K562 (cell line): ENCODE results near the gene DNAH9. TPM values are rescaled to one million over a fixed set of nuclear protein-coding genes. Genes with fewer than 3 reads are reported as not detected.

ENCODE experiments used
- ATAC-seq: fragments of 200-7000 bp; cut with Tn5 transposase; 3 replicates; pipeline ENCODE4 v1.9.1; 2020; ENCODE audit warnings: moderate library complexity
- BruUV-seq: library from RNA; stranded (reverse); fragments of 400-500 nt; replicated peaks from 2 replicates; lab custom pipeline; 2021; lab: Mats Ljungman, UMichigan
- CTCF ChIA-PET: fragments of 300-600 bp; formaldehyde crosslinking; extraction: SDS; loops from one replicate; lab custom pipeline; 2021; ENCODE audit warnings: low intra/inter-chr PET ratio; lab: Yijun Ruan, JAX
- POLR2A ChIA-PET: fragments of 300-600, 350-650 bp; sonication (Branson Sonifier 250); formaldehyde crosslinking; extraction: SDS; loops from one replicate; lab custom pipeline; 2021; ENCODE audit warnings: antibody characterized with exemption, inconsistent platforms; lab: Yijun Ruan, JAX
- DNase-seq, 4 experiments: peaks; one replicate each; pipeline versions ENCODE4 v3.0.0 to v3.0.0-alpha.2; 2011 to 2018; ENCODE audit warnings: low spot score in 3 of 4, mixed read lengths in 3 of 4; ENCODE audit errors: extremely low read depth in 1 of 4
- FAIRE-seq: peaks from 2 replicates; lab custom pipeline; 2011; peaks lifted over from hg19 to GRCh38; lab: Jason Lieb, UNC
- H2AFZ ChIP-seq: 2 replicates; pipeline ENCODE4 v1.6.0; 2011; ENCODE audit warnings: low read depth, low read length, control low read depth, inconsistent platforms
- H3K27ac ChIP-seq: fragments of 200-600 bp; 3 replicates; pipeline ENCODE4 v1.8.0; 2011; ENCODE audit warnings: low read depth, mild to moderate bottlenecking, control low read depth, inconsistent platforms, low read length, moderate library complexity, mixed read lengths; ENCODE audit errors: extremely low read depth
- H3K27me3 ChIP-seq, 2 experiments: fragments of 300-600 bp in 1 of 2; 2 replicates in 1 of 2; 3 replicates in 1 of 2; pipeline versions ENCODE4 v1.6.0 to v1.8.0; 2011; ENCODE audit warnings: inconsistent platforms in 2 of 2, low read length in 2 of 2, mild to moderate bottlenecking in 1 of 2, mixed read lengths in 1 of 2, moderate library complexity in 1 of 2; ENCODE audit not compliant: control insufficient read depth in 2 of 2, insufficient read depth in 2 of 2
- H3K36me3 ChIP-seq: fragments of 300-600 bp; 3 replicates; pipeline ENCODE4 v1.8.0; 2011; ENCODE audit warnings: mild to moderate bottlenecking, low read length, inconsistent platforms; ENCODE audit not compliant: control insufficient read depth, insufficient read depth
- H3K4me1 ChIP-seq, 2 experiments: fragments of 200-600 bp in 1 of 2; replicated peaks in 1 of 2; 2 replicates in 1 of 2; 3 replicates in 1 of 2; pipeline versions ENCODE4 v1.5.1 to v1.8.0; 2011; ENCODE audit warnings: inconsistent platforms in 2 of 2, low read length in 2 of 2, mild to moderate bottlenecking in 1 of 2, mixed read lengths in 1 of 2, moderate library complexity in 1 of 2; ENCODE audit not compliant: control insufficient read depth in 2 of 2, insufficient read depth in 2 of 2
- H3K4me2 ChIP-seq: 2 replicates; pipeline ENCODE4 v1.6.1; 2011; ENCODE audit warnings: low read length, control low read depth, inconsistent platforms, mixed read lengths; ENCODE audit not compliant: insufficient read depth
- H3K4me3 ChIP-seq: fragments of 200-600 bp; sonication (generic), shearing (Covaris generic); 2 replicates; pipeline ENCODE4 v1.5.1; 2016; ENCODE audit warnings: control low read depth, inconsistent platforms
- H3K79me2 ChIP-seq: fragments of 200-600 bp; 3 replicates; pipeline ENCODE4 v1.8.0; 2011; ENCODE audit warnings: low read length, inconsistent platforms; ENCODE audit not compliant: control insufficient read depth, insufficient read depth
- H3K9ac ChIP-seq, 2 experiments: 2 replicates each; pipeline versions ENCODE4 v1.6.0 to v1.6.1; 2011; ENCODE audit warnings: low read depth in 2 of 2, low read length in 2 of 2, control low read depth in 1 of 2, inconsistent platforms in 1 of 2, mild to moderate bottlenecking in 1 of 2, mixed read lengths in 1 of 2; ENCODE audit not compliant: insufficient read depth in 1 of 2
- H3K9me1 ChIP-seq: one replicate; pipeline ENCODE4 v1.6.0; 2011; ENCODE audit warnings: inconsistent platforms, mild to moderate bottlenecking, low read length, moderate library complexity; ENCODE audit not compliant: control insufficient read depth, insufficient read depth
- H3K9me3 ChIP-seq: replicated peaks from 2 replicates; pipeline ENCODE4 v1.5.1; 2011; ENCODE audit warnings: low read depth, low read length, inconsistent platforms; ENCODE audit not compliant: control insufficient read depth, insufficient read depth
- H4K20me1 ChIP-seq: replicated peaks from 2 replicates; pipeline ENCODE4 v1.6.1; 2011; ENCODE audit warnings: low read length, inconsistent platforms, mixed read lengths; ENCODE audit not compliant: control insufficient read depth, insufficient read depth
- DPF2 ChIP-seq: fragments of 450-650 bp; IDR thresholded peaks from 2 replicates; pipeline ENCODE4 v1.6.1; 2016
- HNRNPL ChIP-seq: fragments of 200-400 bp; formaldehyde crosslinking; IDR thresholded peaks from 2 replicates; pipeline ENCODE4 v1.6.1; 2017; ENCODE audit warnings: low read depth, mild to moderate bottlenecking, low read length
- KLF10 ChIP-seq: fragments of 250-450 bp; sonication (Bioruptor Pico); IDR thresholded peaks from 2 replicates; pipeline ENCODE4 v1.6.1; 2021; ENCODE audit warnings: matching md5 sums
- NCOA4 ChIP-seq: fragments of 450-650 bp; IDR thresholded peaks from 2 replicates; pipeline ENCODE4 v1.6.1; 2018; ENCODE audit warnings: mild to moderate bottlenecking; ENCODE audit not compliant: partially characterized antibody
- SIN3A ChIP-seq, 2 experiments: fragments of 150-350 bp in 1 of 2; IDR thresholded peaks; 2 replicates each; pipeline ENCODE4 v1.6.1; 2011 to 2016; ENCODE audit warnings: borderline replicate concordance in 2 of 2, low read depth in 2 of 2, low read length in 2 of 2, mild to moderate bottlenecking in 2 of 2, moderate library complexity in 2 of 2; ENCODE audit not compliant: control insufficient read depth in 1 of 2
- SREBF1 ChIP-seq: fragments of 150-350 bp; IDR thresholded peaks from 2 replicates; pipeline ENCODE4 v1.6.1; 2014; ENCODE audit warnings: antibody characterized with exemption, low read depth, low read length, borderline replicate concordance
- TAF9B ChIP-seq: fragments of 450-650 bp; IDR thresholded peaks from 2 replicates; pipeline ENCODE4 v1.6.1; 2018; ENCODE audit warnings: mild to moderate bottlenecking; ENCODE audit not compliant: partially characterized antibody
- ZFX ChIP-seq: sonication (generic); formaldehyde crosslinking; IDR thresholded peaks from 2 replicates; pipeline ENCODE4 v1.8.0; 2022; ENCODE audit warnings: mild to moderate bottlenecking, missing genetic modification reagents, moderate library complexity
- ZNF609 ChIP-seq: sonication (generic); formaldehyde crosslinking; IDR thresholded peaks from 2 replicates; pipeline ENCODE4 v1.8.1; 2023; ENCODE audit warnings: missing genetic modification reagents, mild to moderate bottlenecking, borderline replicate concordance
- WGBS: fragments of 100-300 bp; shearing (Covaris generic); methylation state at CpG from one replicate; pipeline ENCODE4 v1.1.6; 2016; ENCODE audit warnings: low coverage, mixed read lengths; ENCODE audit not compliant: insufficient coverage; ENCODE audit errors: missing lambda C conversion rate; 5-methylcytosine and 5-hydroxymethylcytosine counted together
- in situ Hi-C: fragments of 300-500 bp; cut with MboI; formaldehyde crosslinking; loops from 4 replicates; pipeline ENCODE4 v1.15.0; 2018; ENCODE audit warnings: inconsistent platforms, mixed read lengths
- intact Hi-C: fragments of 100-400 bp; cut with micrococcal nuclease; formaldehyde crosslinking; loops from 2 replicates; pipeline ENCODE4 v1.14.2; 2022
- polyA plus RNA-seq, 8 experiments: library from polyadenylated mRNA; depleted of rRNA in 4 of 8; stranded (reverse) in 5 of 8; unstranded in 3 of 8; fragments of >200 nt; fragmentation: Nextera tagmentation in 2 of 8; fragmentation: Illumina TruSeq in 1 of 8; extraction: Ambion mirVana in 2 of 8; extraction: Trizol in 1 of 8; gene quantifications; 2 replicates each; pipeline versions ENCODE4 v1.2.1 to v1.2.3, GENCODE V29; 2011 to 2014; ENCODE audit warnings: inconsistent platforms in 1 of 8, missing spikeins in 1 of 8
- total RNA-seq, 7 experiments: library from RNA; depleted of rRNA in 6 of 7; stranded (reverse); fragments of >200 nt in 6 of 7; fragmentation: Illumina TruSeq in 2 of 7; extraction: Trizol in 2 of 7; gene quantifications; 2 replicates each; pipeline versions ENCODE4 v1.2.1 to v1.2.3, GENCODE V29; 2011 to 2021; ENCODE audit warnings: low replicate concordance in 1 of 7
- TF ChIP-seq, protein P1 (sequence below): fragments of 250-450 bp; sonication (Bioruptor Pico); IDR thresholded peaks from 2 replicates; pipeline ENCODE4 v1.8.0; 2022; ENCODE audit warnings: inconsistent platforms, mild to moderate bottlenecking, moderate library complexity, borderline replicate concordance
- TF ChIP-seq, protein P2 (sequence below): conservative IDR thresholded peaks from 2 replicates; pipeline ENCODE4 v1.6.1; 2011; ENCODE audit warnings: low read depth, mild to moderate bottlenecking, low read length; ENCODE audit not compliant: control insufficient read depth

DNAH9 gene
- total and polyA plus RNA-seq, 9 of the 15 experiments (the other 6 are each of a cell fraction or from before 2014, with no cell fraction given): not detected

- Histone ChIP-seq H3K4me1 (no peaks in the 10 kb centered on the region), H3K4me2 (no peak overlapping the region), H3K9me3 (no peaks in the 10 kb centered on the region), H3K4me3 (no peak overlapping the region), H3K79me2 (no peaks in the 10 kb centered on the region), H2AFZ (no peak overlapping the region), H3K9me1 (no peaks in the 10 kb centered on the region), H3K9ac (no peak overlapping the region), H3K36me3 (no peaks in the 10 kb centered on the region), H3K27me3 (no peaks in the 10 kb centered on the region; a peak in 1 of 5 replicates), H4K20me1 (no peaks in the 10 kb centered on the region), H3K27ac (no peak overlapping the region)
- no peak for FAIRE-seq
- in situ Hi-C loops (no loop called here), intact Hi-C loops (no loop called here)
- BruUV-seq: no TSS peak
- ChIA-PET CTCF (no interaction called here), POLR2A (no interaction called here)
- 0% methylated on average over 1 of the region's 1 CpG for WGBS
- ATAC-seq: no peak
- no peak for DNase-seq
- TF ChIP-seq DPF2 (no peak), ZNF609 (CRISPR knock-in tag) (no peak), HNRNPL (no peak), SREBF1 (no peak), NCOA4 (no peak), ZFX (CRISPR knock-in tag) (no peak), SIN3A (IDR thresholded peaks at IDR 0.05; ENCODE audit: borderline replicate concordance in 2 of 2, control insufficient read depth in 1 of 2, low read depth in 2 of 2, low read length in 2 of 2) (no peak), TAF9B (no peak), KLF10 (CRISPR knock-in tag) (no peak)
- TF ChIP-seq, protein P1, sequence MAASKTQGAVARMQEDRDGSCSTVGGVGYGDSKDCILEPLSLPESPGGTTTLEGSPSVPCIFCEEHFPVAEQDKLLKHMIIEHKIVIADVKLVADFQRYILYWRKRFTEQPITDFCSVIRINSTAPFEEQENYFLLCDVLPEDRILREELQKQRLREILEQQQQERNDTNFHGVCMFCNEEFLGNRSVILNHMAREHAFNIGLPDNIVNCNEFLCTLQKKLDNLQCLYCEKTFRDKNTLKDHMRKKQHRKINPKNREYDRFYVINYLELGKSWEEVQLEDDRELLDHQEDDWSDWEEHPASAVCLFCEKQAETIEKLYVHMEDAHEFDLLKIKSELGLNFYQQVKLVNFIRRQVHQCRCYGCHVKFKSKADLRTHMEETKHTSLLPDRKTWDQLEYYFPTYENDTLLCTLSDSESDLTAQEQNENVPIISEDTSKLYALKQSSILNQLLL (CRISPR knock-in tag): no peak
- TF ChIP-seq, protein P2, sequence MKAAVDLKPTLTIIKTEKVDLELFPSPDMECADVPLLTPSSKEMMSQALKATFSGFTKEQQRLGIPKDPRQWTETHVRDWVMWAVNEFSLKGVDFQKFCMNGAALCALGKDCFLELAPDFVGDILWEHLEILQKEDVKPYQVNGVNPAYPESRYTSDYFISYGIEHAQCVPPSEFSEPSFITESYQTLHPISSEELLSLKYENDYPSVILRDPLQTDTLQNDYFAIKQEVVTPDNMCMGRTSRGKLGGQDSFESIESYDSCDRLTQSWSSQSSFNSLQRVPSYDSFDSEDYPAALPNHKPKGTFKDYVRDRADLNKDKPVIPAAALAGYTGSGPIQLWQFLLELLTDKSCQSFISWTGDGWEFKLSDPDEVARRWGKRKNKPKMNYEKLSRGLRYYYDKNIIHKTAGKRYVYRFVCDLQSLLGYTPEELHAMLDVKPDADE: no peak
These were observed 257.0 kb downstream of the DNAH9 start for GRCh38 chr17:11855306-11855705.
